Uterus (tissue), 2 donors: ENCODE measurements around the gene GDF10.

Source experiments
- CTCF ChIP-seq, 4 experiments: fragments of 200-600 bp in 2 of 4; fragments of 450-650 bp in 2 of 4; sonication (generic) in 2 of 4; IDR thresholded peaks; one replicate each; pipeline ENCODE4 v1.5.1; 2016 to 2019; ENCODE audit warnings: antibody characterized with exemption in 4 of 4, mild to moderate bottlenecking in 2 of 4, moderate library complexity in 1 of 4
- POLR2A ChIP-seq, 2 donors: fragments of 450-650 bp; IDR thresholded peaks; one replicate each; pipeline ENCODE4 v1.6.1; 2016; ENCODE audit warnings: antibody characterized with exemption in 2 of 2, mild to moderate bottlenecking in 1 of 2, moderate library complexity in 1 of 2

- TF ChIP-seq POLR2A (IDR thresholded peaks at IDR 0.05): no peak
- no peak for TF ChIP-seq CTCF (IDR thresholded peaks at IDR 0.05)
Measured at GRCh38 chr10:47354900-47355299, 54.9 kb downstream of the GDF10 start.
